A549 (cell line): ENCODE measurements around the gene BTBD7. TPM values are rescaled to one million over a fixed set of nuclear protein-coding genes. Genes with fewer than 3 reads are reported as not detected.
A peak's percentile ranks its signal among the peaks of the same experiment; 100 is the strongest.

Source experiments
- ATAC-seq, 2 experiments: fragments of 200-7000 bp in 1 of 2; fragments of >200 bp in 1 of 2; cut with Nextera tagmentation in 1 of 2; cut with Tn5 transposase in 1 of 2; 3 replicates each; pipeline versions ENCODE4 v1.8.0 to v1.9.1; 2018 to 2020; ENCODE audit warnings: mild to moderate bottlenecking in 1 of 2, moderate library complexity in 1 of 2
- CTCF ChIA-PET: fragments of 300-600 bp; sonication (Branson Sonifier 250); formaldehyde crosslinking; extraction: SDS; loops from one replicate; lab custom pipeline; 2021; ENCODE audit warnings: antibody characterized with exemption, inconsistent platforms; lab: Yijun Ruan, JAX
- POLR2A ChIA-PET: fragments of 350-600 bp; formaldehyde crosslinking; extraction: SDS; loops from one replicate; lab custom pipeline; 2021; ENCODE audit warnings: antibody characterized with exemption, inconsistent platforms; lab: Yijun Ruan, JAX
- DNase-seq, 2 experiments: peaks; one replicate each; pipeline versions ENCODE4 v3.0.0 to v3.0.0-alpha.2; 2011 to 2016; ENCODE audit warnings: low read depth in 1 of 2, low spot score in 1 of 2
- FAIRE-seq: peaks from 2 replicates; lab custom pipeline; 2011; peaks lifted over from hg19 to GRCh38; lab: Jason Lieb, UNC
- H3K27ac ChIP-seq, 2 experiments: fragments of >200 bp; sonication (Bioruptor Twin); formaldehyde crosslinking; 3 replicates each; pipeline ENCODE4 v1.5.1; 2016 to 2017
- H3K4me1 ChIP-seq: fragments of >200 bp; sonication (Bioruptor Twin); formaldehyde crosslinking; 3 replicates; pipeline ENCODE4 v1.6.1; 2016
- H3K4me2 ChIP-seq: fragments of >200 bp; sonication (Bioruptor Twin); formaldehyde crosslinking; 3 replicates; pipeline ENCODE4 v1.6.1; 2016
- H3K4me3 ChIP-seq: fragments of >200 bp; sonication (Bioruptor Twin); formaldehyde crosslinking; 3 replicates; pipeline ENCODE4 v1.5.1; 2016
- H3K9me3 ChIP-seq: fragments of >200 bp; sonication (Bioruptor Twin); formaldehyde crosslinking; 3 replicates; pipeline ENCODE4 v1.6.1; 2016
- BHLHE40 ChIP-seq: IDR thresholded peaks from 2 replicates; pipeline ENCODE4 v1.6.1; 2012; ENCODE audit warnings: low read depth, low read length, inconsistent platforms
- CEBPB ChIP-seq, 2 experiments: fragments of >200 bp in 1 of 2; sonication (Bioruptor Twin) in 1 of 2; formaldehyde crosslinking in 1 of 2; IDR thresholded peaks; 2 replicates each; pipeline ENCODE4 v1.6.1; 2012 to 2016
- CHD4 ChIP-seq: fragments of 200-600 bp; sonication (generic); IDR thresholded peaks from 2 replicates; pipeline ENCODE4 v1.6.1; 2016; ENCODE audit warnings: antibody characterized with exemption, mild to moderate bottlenecking, borderline replicate concordance
- CTCF ChIP-seq: fragments of >200 bp; sonication (Bioruptor Twin); formaldehyde crosslinking; IDR thresholded peaks from 3 replicates; pipeline ENCODE4 v1.5.1; 2016
- EHF ChIP-seq: fragments of 250-450 bp; sonication (Bioruptor Pico); IDR thresholded peaks from 2 replicates; pipeline ENCODE4 v1.5.0; 2020; ENCODE audit warnings: mild to moderate bottlenecking
- EHMT2 ChIP-seq: fragments of 200-600 bp; sonication (generic); IDR thresholded peaks from 2 replicates; pipeline ENCODE4 v1.6.1; 2016; ENCODE audit warnings: antibody characterized with exemption, low read depth, mild to moderate bottlenecking, moderate library complexity
- EP300 ChIP-seq, 2 experiments: fragments of >200 bp; sonication (Bioruptor Twin); formaldehyde crosslinking; IDR thresholded peaks; 2 replicates in 1 of 2; 3 replicates in 1 of 2; pipeline ENCODE4 v1.6.1; 2016 to 2017
- ESRRA ChIP-seq: fragments of 150-350 bp; IDR thresholded peaks from 2 replicates; pipeline ENCODE4 v1.6.1; 2014; ENCODE audit warnings: mild to moderate bottlenecking, low read length, borderline replicate concordance
- FOSL2 ChIP-seq, 2 experiments: fragments of 450-650 bp in 1 of 2; fragments of >200 bp in 1 of 2; sonication (Bioruptor Twin) in 1 of 2; formaldehyde crosslinking; IDR thresholded peaks; 2 replicates each; pipeline versions ENCODE4 v1.5.0 to v1.6.1; 2016 to 2020; ENCODE audit warnings: mild to moderate bottlenecking in 1 of 2, moderate library complexity in 1 of 2
- FOXS1 ChIP-seq: fragments of 250-450 bp; sonication (Bioruptor Pico); IDR thresholded peaks from 2 replicates; pipeline ENCODE4 v1.5.0; 2020; ENCODE audit warnings: mild to moderate bottlenecking, moderate library complexity
- HOXA7 ChIP-seq: fragments of 250-450 bp; sonication (Bioruptor Pico); IDR thresholded peaks from 2 replicates; pipeline ENCODE4 v1.5.0; 2020; ENCODE audit warnings: mild to moderate bottlenecking, moderate library complexity
- HOXB13 ChIP-seq: fragments of 250-450 bp; sonication (Bioruptor Pico); IDR thresholded peaks from 2 replicates; pipeline ENCODE4 v1.5.0; 2020; ENCODE audit warnings: low read depth, mild to moderate bottlenecking, moderate library complexity
- JUN ChIP-seq, 2 experiments: fragments of >200 bp; sonication (Bioruptor Twin); formaldehyde crosslinking; IDR thresholded peaks; 2 replicates in 1 of 2; 3 replicates in 1 of 2; pipeline ENCODE4 v1.6.1; 2016 to 2017
- KDM5A ChIP-seq: fragments of 200-600 bp; sonication (generic); IDR thresholded peaks from 2 replicates; pipeline ENCODE4 v1.6.1; 2016; ENCODE audit warnings: antibody characterized with exemption, mild to moderate bottlenecking
- NPAS2 ChIP-seq: fragments of 250-450 bp; sonication (Bioruptor Pico); IDR thresholded peaks from 2 replicates; pipeline ENCODE4 v1.8.0; 2022; ENCODE audit warnings: mild to moderate bottlenecking, moderate library complexity, borderline replicate concordance
- NR3C1 ChIP-seq: fragments of >200 bp; sonication (Bioruptor Twin); formaldehyde crosslinking; IDR thresholded peaks from 3 replicates; pipeline ENCODE4 v1.6.1; 2017
- PHF8 ChIP-seq: fragments of 200-600 bp; sonication (generic); IDR thresholded peaks from 2 replicates; pipeline ENCODE4 v1.6.1; 2016; ENCODE audit warnings: low read depth, mild to moderate bottlenecking, antibody characterized with exemption, moderate library complexity, borderline replicate concordance
- POLR2AphosphoS2 ChIP-seq: conservative IDR thresholded peaks from 2 replicates; pipeline ENCODE4 v1.6.1; 2012; ENCODE audit warnings: low read length, improper control_type of control experiment, inconsistent platforms
- RAD21 ChIP-seq, 2 experiments: fragments of >200 bp in 1 of 2; sonication (Bioruptor Twin) in 1 of 2; formaldehyde crosslinking in 1 of 2; IDR thresholded peaks in 1 of 2; conservative IDR thresholded peaks in 1 of 2; 2 replicates in 1 of 2; 3 replicates in 1 of 2; pipeline ENCODE4 v1.6.1; 2012 to 2018; ENCODE audit warnings: inconsistent platforms in 1 of 2
- RARB ChIP-seq: fragments of 250-450 bp; sonication (Bioruptor Pico); IDR thresholded peaks from 2 replicates; pipeline ENCODE4 v1.8.0; 2021; ENCODE audit warnings: mild to moderate bottlenecking, moderate library complexity
- RFX5 ChIP-seq: fragments of 450-650 bp; IDR thresholded peaks from 2 replicates; pipeline ENCODE4 v1.7.1; 2014; ENCODE audit warnings: antibody characterized with exemption, mild to moderate bottlenecking, moderate library complexity
- SMC3 ChIP-seq: fragments of >200 bp; sonication (Bioruptor Twin); formaldehyde crosslinking; IDR thresholded peaks from 3 replicates; pipeline ENCODE4 v1.6.1; 2018; ENCODE audit warnings: inconsistent platforms
- SREBF2 ChIP-seq: fragments of 450-650 bp; IDR thresholded peaks from 2 replicates; pipeline ENCODE4 v1.6.1; 2014; ENCODE audit warnings: mild to moderate bottlenecking, moderate library complexity
- TP53 ChIP-seq: fragments of 250-450 bp; sonication (Bioruptor Pico); IDR thresholded peaks from 2 replicates; pipeline ENCODE4 v1.5.0; 2021; ENCODE audit warnings: mild to moderate bottlenecking, moderate library complexity
- USF2 ChIP-seq: fragments of 450-650 bp; IDR thresholded peaks from 2 replicates; pipeline ENCODE4 v1.6.1; 2014; ENCODE audit warnings: antibody characterized with exemption
- ZC3H11A ChIP-seq: fragments of 450-650 bp; IDR thresholded peaks from 2 replicates; pipeline ENCODE4 v1.6.1; 2014; ENCODE audit warnings: antibody characterized with exemption, mild to moderate bottlenecking
- ZNF302 ChIP-seq: fragments of 250-450 bp; sonication (Bioruptor Pico); IDR thresholded peaks from 2 replicates; pipeline ENCODE4 v1.9.0; 2021; ENCODE audit warnings: inconsistent platforms, mild to moderate bottlenecking, moderate library complexity
- WGBS: methylation state at CpG from one replicate; pipeline ENCODE4 v1.1.6; 2017; ENCODE audit errors: missing lambda C conversion rate; 5-methylcytosine and 5-hydroxymethylcytosine counted together
- polyA plus RNA-seq, 4 experiments: library from polyadenylated mRNA; depleted of rRNA in 3 of 4; stranded (reverse); fragments of >200 nt; fragmentation: RNase III in 1 of 4; extraction: RNeasy Plus Mini Kit Qiagen cat#74134 plus additional on column Dnase treatment in 1 of 4; gene quantifications; 2 replicates in 3 of 4; 3 replicates in 1 of 4; pipeline ENCODE4 v1.2.3, GENCODE V29; 2011 to 2017

Gene BTBD7
- polyA plus RNA-seq, 2 of the 4 experiments (the other 2 are of a cell fraction) = 11.1 to 17.4 TPM

- ATAC-seq (no peak), FAIRE-seq (no peak), DNase-seq (no peak)
- TF ChIP-seq RFX5 (no peak), NPAS2 (no peak), EP300 (IDR thresholded peaks at IDR 0.05) (no peak), EHF (CRISPR knock-in tag) (no peak), ZNF302 (CRISPR knock-in tag) (no peak), USF2 (no peak), RAD21 (conservative IDR thresholded peaks at IDR 0.05 in 1 of 2, IDR thresholded peaks at IDR 0.05 in 1 of 2) (no peak), POLR2AphosphoS2 (no peak), HOXA7 (CRISPR knock-in tag) (no peak)
- H3K9me3 ChIP-seq = no peaks in the 10 kb centered on the region
- ChIA-PET CTCF (no interaction called here), POLR2A (no interaction called here)
- no peaks in the 10 kb centered on the region for H3K4me1 ChIP-seq
- WGBS = 88% methylated on average over 2 of the region's 2 CpGs
- no peak overlapping the region for H3K4me2 ChIP-seq
- H3K27ac ChIP-seq = no peak overlapping the region
- no peak overlapping the region for H3K4me3 ChIP-seq
Observed at GRCh38 chr14:93214598-93214997, 118.2 kb downstream of the BTBD7 start.

GRCh38 chr14:93212432-93212831, 120.4 kb downstream of the BTBD7 start:
- CTCF ChIA-PET = interaction anchor here (0.8 to 1.4 kb wide), 2 partner anchors 28 to 99 kb away, joined by 3 read pairs; partner anchors contain the start of genes LYSET and MOAP1
- TF ChIP-seq ESRRA = no peak
- no peak for TF ChIP-seq SREBF2
- no peak for TF ChIP-seq FOXS1 (CRISPR knock-in tag)
- TF ChIP-seq JUN (IDR thresholded peaks at IDR 0.05) = no peak
- no peak for TF ChIP-seq NR3C1
- TF ChIP-seq HOXB13 (CRISPR knock-in tag) = no peak
- no peak for TF ChIP-seq BHLHE40
- TF ChIP-seq CHD4 = no peak
- no peak for TF ChIP-seq RARB (CRISPR knock-in tag)
- no peak for TF ChIP-seq ZC3H11A

GRCh38 chr14:93207468-93208308, 125.1 kb downstream of the BTBD7 start:
- DNase-seq (peak; percentile 72 to 81), ATAC-seq (peak; percentile 91 to 95), FAIRE-seq (no peak)
- ChIA-PET POLR2A (interaction anchor here (0.5 to 3.6 kb wide), 8 partner anchors 11 to 1202 kb away, joined by 3 to 25 read pairs (median 5); partner anchors contain the start of genes LYSET and MOAP1), CTCF (interaction anchor here (0.6 to 4.0 kb wide), 38 partner anchors 10 to 411 kb away, joined by 3 to 33 read pairs (median 4); partner anchors contain the start of gene ITPK1)
- peak overlapping the region; percentile 69 for H3K4me3 ChIP-seq
- H3K4me1 ChIP-seq = peaks cover 24% of the 10 kb centered on the region
- no peaks in the 10 kb centered on the region for H3K9me3 ChIP-seq
- peak; percentile 93 for TF ChIP-seq KDM5A
- peak; percentile 58 for TF ChIP-seq SMC3
- TF ChIP-seq EHMT2 = no peak
- no peak for TF ChIP-seq CEBPB (IDR thresholded peaks at IDR 0.05)
- peak; percentile 39; the same call in 1 of the 2 replicates for TF ChIP-seq PHF8
- peak; percentile 48 for TF ChIP-seq CTCF
- no peak for TF ChIP-seq TP53 (CRISPR knock-in tag)
- no peak for TF ChIP-seq FOSL2 (IDR thresholded peaks at IDR 0.05)
- 0 out of 2 replicates have a peak, but pooled peaks have one; percentile 20 for TF ChIP-seq FOSL2 (CRISPR knock-in tag; IDR thresholded peaks at IDR 0.05)
- TF ChIP-seq RAD21 (conservative IDR thresholded peaks at IDR 0.05 in 1 of 2, IDR thresholded peaks at IDR 0.05 in 1 of 2) = peak; percentile 70 to 74
- WGBS = under 1% methylated on average over 23 of the region's 23 CpGs
- H3K4me2 ChIP-seq = peak overlapping the region; percentile 93
- H3K27ac ChIP-seq = peak overlapping the region; percentile 71 to 91

More at GRCh38 chr14:93212432-93212831, 120.4 kb downstream of the BTBD7 start:
- FAIRE-seq = no peak
- WGBS = 74% methylated on average over 3 of the region's 3 CpGs
- Histone ChIP-seq H3K4me1 (peaks cover 16% of the 10 kb centered on the region), H3K27ac (no peak overlapping the region), H3K9me3 (no peaks in the 10 kb centered on the region), H3K4me3 (no peak overlapping the region), H3K4me2 (no peak overlapping the region)
- no peak for ATAC-seq
- no peak for DNase-seq
- POLR2A ChIA-PET = no interaction called here
